VCaP (cell line): ENCODE results near the gene LAMP1.

ENCODE experiments used
- H3K27ac ChIP-seq: fragments of 450-650 bp; 2 replicates; pipeline ENCODE4 v1.5.1; 2017
- CTCF ChIP-seq: fragments of 450-650 bp; conservative IDR thresholded peaks from 2 replicates; pipeline ENCODE4 v1.5.1; 2017; ENCODE audit warnings: mild to moderate bottlenecking, moderate library complexity

The LAMP1 gene

GRCh38 chr13:113353254-113353653 is 56.2 kb downstream of the LAMP1 start:
- H3K27ac ChIP-seq, result no peak overlapping the region
- no peak for TF ChIP-seq CTCF

- no peak for TF ChIP-seq CTCF
- H3K27ac ChIP-seq, result no peak overlapping the region
These were observed 58.0 kb downstream of the LAMP1 start for GRCh38 chr13:113354831-113355610.

- TF ChIP-seq CTCF, result no peak
These were observed 58.6 kb downstream of the LAMP1 start for GRCh38 chr13:113355621-113356020.

GRCh38 chr13:113356596-113356995 is 59.6 kb downstream of the LAMP1 start:
- TF ChIP-seq CTCF, result no peak
- no peak overlapping the region for H3K27ac ChIP-seq

More at GRCh38 chr13:113355621-113356020, 58.6 kb downstream of the LAMP1 start:
- no peak overlapping the region for H3K27ac ChIP-seq

GRCh38 chr13:113357529-113357928 is 60.5 kb downstream of the LAMP1 start:
- H3K27ac ChIP-seq, result no peak overlapping the region
- no peak for TF ChIP-seq CTCF

- no peak for TF ChIP-seq CTCF
- no peak overlapping the region for H3K27ac ChIP-seq
These were observed 61.7 kb downstream of the LAMP1 start for GRCh38 chr13:113358653-113359190.

GRCh38 chr13:113359571-113359970 is 62.5 kb downstream of the LAMP1 start:
- TF ChIP-seq CTCF, result no peak
- H3K27ac ChIP-seq, result no peak overlapping the region
